Measurements from ENCODE around the gene HSF5. TPM values are rescaled to one million over a fixed set of nuclear protein-coding genes. Genes with fewer than 3 reads are reported as not detected.

The HSF5 gene
- total and polyA plus RNA-seq, 7 donors: under 0.01 to 0.29 TPM; not detected in 5

DNA sequence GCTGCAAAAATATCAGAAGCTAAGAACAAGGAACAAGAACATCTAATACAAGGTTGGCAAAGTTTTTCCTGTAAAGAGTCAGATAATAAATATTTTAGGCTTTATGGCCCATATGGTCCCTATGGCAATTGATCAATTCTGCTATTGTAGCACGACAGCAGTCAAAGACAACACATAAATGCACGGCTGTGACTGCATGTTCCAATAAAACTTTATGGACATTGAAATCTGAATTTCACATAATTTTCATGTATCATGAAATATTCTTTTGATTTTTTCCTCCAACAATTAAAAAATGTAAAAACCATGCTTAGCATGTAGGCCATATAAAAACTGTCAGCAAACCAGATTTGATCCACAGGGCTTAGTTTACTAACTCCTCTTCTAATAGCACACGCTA lies 60.4 kb downstream of the HSF5 start:
- no peaks in the 10 kb centered on the region for H3K9me3 ChIP-seq
- 86 to 89% methylated on average over 3 of the region's 3 CpGs for WGBS, 2 donors
- no peak for DNase-seq
- no peaks in the 10 kb centered on the region for H3K27me3 ChIP-seq
- no peak overlapping the region for H3K4me3 ChIP-seq
- TF ChIP-seq EP300 (IDR thresholded peaks at IDR 0.05): no peak
- no peak for TF ChIP-seq POLR2A (IDR thresholded peaks at IDR 0.05)
- TF ChIP-seq CTCF (IDR thresholded peaks at IDR 0.05): no peak
- no peak for TF ChIP-seq POLR2AphosphoS5 (IDR thresholded peaks at IDR 0.05)
- H3K27ac ChIP-seq: no peak overlapping the region
- intact Hi-C loops (cut with DNase I): no loop called here
- no peaks in the 10 kb centered on the region for H3K36me3 ChIP-seq
- no peaks in the 10 kb centered on the region for H3K4me1 ChIP-seq

GRCh38 chr17:58421711-58422110 lies 66.5 kb downstream of the HSF5 start:
- H3K4me1 ChIP-seq: peaks cover 0 to 7% (median 2%) of the 10 kb centered on the region in 4 donors
- 79 to 84% methylated on average over 1 of the region's 1 CpG for WGBS, 2 donors
- H3K4me3 ChIP-seq: no peak overlapping the region
- no peak for DNase-seq
- H3K27me3 ChIP-seq: no peaks in the 10 kb centered on the region
- H3K9me3 ChIP-seq: no peaks in the 10 kb centered on the region
- H3K36me3 ChIP-seq: no peaks in the 10 kb centered on the region
- no peak overlapping the region for H3K27ac ChIP-seq
- intact Hi-C loops (cut with DNase I): no loop called here
- TF ChIP-seq CTCF (IDR thresholded peaks at IDR 0.05): no peak
- no peak for TF ChIP-seq POLR2A (IDR thresholded peaks at IDR 0.05)
- no peak for TF ChIP-seq POLR2AphosphoS5 (IDR thresholded peaks at IDR 0.05)
- no peak for TF ChIP-seq EP300 (IDR thresholded peaks at IDR 0.05)

GRCh38 chr17:58420827-58421226 lies 67.4 kb downstream of the HSF5 start:
- DNase-seq: no peak
- Histone ChIP-seq H3K27me3 (no peaks in the 10 kb centered on the region), H3K9me3 (no peaks in the 10 kb centered on the region), H3K36me3 (no peaks in the 10 kb centered on the region), H3K4me3 (no peak overlapping the region), H3K27ac (no peak overlapping the region), H3K4me1 (peaks cover 0 to 7% (median 2%) of the 10 kb centered on the region in 4 donors)
- 74 to 84% methylated on average over 2 of the region's 2 CpGs for WGBS, 2 donors
- TF ChIP-seq POLR2AphosphoS5 (IDR thresholded peaks at IDR 0.05) (no peak), CTCF (IDR thresholded peaks at IDR 0.05) (no peak), POLR2A (IDR thresholded peaks at IDR 0.05) (no peak), EP300 (IDR thresholded peaks at IDR 0.05) (no peak)
- intact Hi-C loops (cut with DNase I): no loop called here

DNA sequence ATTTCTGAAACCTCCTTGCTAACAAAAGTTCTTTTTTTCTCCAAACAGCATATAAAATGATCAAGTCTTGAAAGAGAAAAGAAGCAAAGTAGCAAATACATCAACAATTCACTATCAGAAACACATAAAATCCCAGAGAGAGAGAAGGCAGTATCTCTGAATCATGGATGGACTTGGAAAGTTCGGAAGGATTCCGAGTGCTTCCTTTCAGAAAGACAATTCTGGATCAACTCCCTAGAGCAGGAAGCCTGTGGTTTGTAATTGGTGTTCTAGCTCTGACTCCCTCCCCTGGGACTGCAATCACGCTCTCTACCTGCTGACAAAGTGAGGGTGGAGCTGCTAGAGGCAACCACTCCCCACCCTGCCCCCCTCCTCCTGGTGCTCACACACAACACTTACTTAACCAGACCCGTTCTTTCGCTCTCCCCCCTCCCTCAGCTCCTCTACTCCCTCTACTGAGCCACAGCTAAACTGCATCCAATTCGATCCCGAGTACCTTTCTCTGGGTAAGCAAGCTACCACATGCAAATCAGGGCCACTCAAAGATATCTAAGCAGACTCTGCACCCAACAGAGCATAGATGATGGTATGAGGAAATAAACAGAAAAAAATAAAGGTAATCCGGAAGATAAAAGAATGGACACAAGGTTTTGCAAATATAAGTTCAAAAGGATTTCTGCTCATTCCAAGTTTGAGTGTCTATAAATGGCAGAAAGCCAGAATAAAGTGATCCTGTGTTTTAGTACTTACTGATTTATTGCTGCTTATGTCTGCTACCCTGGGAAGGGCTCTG lies 70.7 kb downstream of the HSF5 start, which contains the start of gene RNF43:
TSS of gene RNF43 (minus strand) at position 235 of the 793 bp plus-strand sequence. CDS start 1,957 bp downstream, outside the sequence.
- peak within 1 kb of the TSS; percentile 23 to 42 (median 36) for H3K4me3 ChIP-seq
- peak within 1 kb of the TSS; percentile 7 to 54 (median 48) for H3K27ac ChIP-seq
- no peaks in the 10 kb centered on the region for H3K9me3 ChIP-seq
- DNase-seq: peak; percentile 95
- no peaks in the 10 kb centered on the region for H3K36me3 ChIP-seq
- peak; percentile 73 to 91 (median 73) for TF ChIP-seq CTCF (IDR thresholded peaks at IDR 0.05)
- peak in 1 of 2 donors; percentile 84 for TF ChIP-seq POLR2A (IDR thresholded peaks at IDR 0.05)
- no peak for TF ChIP-seq EP300 (IDR thresholded peaks at IDR 0.05)
- TF ChIP-seq POLR2AphosphoS5 (IDR thresholded peaks at IDR 0.05): peak in 3 of 4 donors; percentile 26 to 59 (median 47)
- H3K27me3 ChIP-seq: no peaks in the 10 kb centered on the region
- intact Hi-C loops (cut with DNase I): loop anchor here (2.0 to 5.0 kb wide), 3 partner anchors 65 to 169 kb away; partner anchors contain the start of gene SUPT4H1
- peaks cover 0 to 7% (median 2%) of the 10 kb centered on the region in 4 donors for H3K4me1 ChIP-seq
- 2 to 11% methylated on average over 8 of the region's 8 CpGs for WGBS, 2 donors
